Right atrium auricular region (tissue), 2 donors: ENCODE data around the gene RAD51B. TPM values are rescaled to one million over a fixed set of nuclear protein-coding genes. Genes with fewer than 3 reads are reported as not detected.

Source experiments
- DNase-seq: peaks from one replicate; pipeline ENCODE4 v3.0.0-alpha.2; 2019; ENCODE audit warnings: low spot score
- H3K27ac ChIP-seq, 2 donors: fragments of 200-600 bp; sonication (generic); 1 replicate in 1 of 2; 2 replicates in 1 of 2; pipeline ENCODE4 v1.5.1; 2016 to 2019
- H3K27me3 ChIP-seq, 2 donors: fragments of 200-600 bp; sonication (generic); one replicate each; pipeline versions ENCODE4 v1.5.1 to v1.6.0; 2017 to 2019
- H3K36me3 ChIP-seq: fragments of 200-600 bp; sonication (generic); one replicate; pipeline ENCODE4 v1.5.1; 2016
- H3K4me1 ChIP-seq, 2 donors: fragments of 200-600 bp; sonication (generic); one replicate each; pipeline versions ENCODE4 v1.5.1 to v1.6.0; 2017 to 2019
- H3K4me3 ChIP-seq, 2 donors: fragments of 200-600 bp; sonication (generic); 1 replicate in 1 of 2; 2 replicates in 1 of 2; pipeline ENCODE4 v1.5.1; 2017 to 2019; ENCODE audit warnings: mild to moderate bottlenecking in 1 of 2, moderate library complexity in 1 of 2
- H3K9me3 ChIP-seq, 2 donors: fragments of 200-600 bp; sonication (generic); one replicate each; pipeline ENCODE4 v1.5.1; 2019
- CTCF ChIP-seq, 2 donors: fragments of 200-600 bp; sonication (generic); IDR thresholded peaks; one replicate each; pipeline ENCODE4 v1.5.1; 2019; ENCODE audit warnings: antibody characterized with exemption in 2 of 2
- total RNA-seq, 2 donors: library from RNA; depleted of rRNA; stranded (reverse); fragments of >200 nt; gene quantifications; one replicate each; pipeline ENCODE4 v1.1.0, GENCODE V29; 2016

RAD51B gene
- total RNA-seq, 2 donors from 2014 or later = 1.2 to 1.5 TPM

- no peak for DNase-seq
- H3K36me3 ChIP-seq = no peaks in the 10 kb centered on the region
- H3K4me1 ChIP-seq = peaks cover 0 to 37% of the 10 kb centered on the region in 2 donors
- peak overlapping the region in 1 of 2 donors; percentile 69 for H3K27ac ChIP-seq
- no peak for TF ChIP-seq CTCF (IDR thresholded peaks at IDR 0.05)
- no peaks in the 10 kb centered on the region for H3K9me3 ChIP-seq
- H3K27me3 ChIP-seq = no peaks in the 10 kb centered on the region
- no peak overlapping the region for H3K4me3 ChIP-seq
These were observed 917.5 kb downstream of the RAD51B start for GRCh38 chr14:68737086-68737485.

- TF ChIP-seq CTCF (IDR thresholded peaks at IDR 0.05) = no peak
- no peak for DNase-seq
- Histone ChIP-seq H3K36me3 (no peaks in the 10 kb centered on the region), H3K4me1 (peaks cover 0 to 32% of the 10 kb centered on the region in 2 donors), H3K27me3 (no peaks in the 10 kb centered on the region), H3K9me3 (no peaks in the 10 kb centered on the region), H3K4me3 (no peak overlapping the region), H3K27ac (no peak overlapping the region)
These were observed 919.0 kb downstream of the RAD51B start for GRCh38 chr14:68738559-68738958.

- H3K4me1 ChIP-seq = peaks cover 0 to 24% of the 10 kb centered on the region in 2 donors
- no peak overlapping the region for H3K4me3 ChIP-seq
- H3K27ac ChIP-seq = no peak overlapping the region
- H3K9me3 ChIP-seq = no peaks in the 10 kb centered on the region
- H3K27me3 ChIP-seq = no peaks in the 10 kb centered on the region
- DNase-seq = no peak
- H3K36me3 ChIP-seq = no peaks in the 10 kb centered on the region
- TF ChIP-seq CTCF (IDR thresholded peaks at IDR 0.05) = no peak
These were observed 920.1 kb downstream of the RAD51B start for GRCh38 chr14:68739701-68740100.

- Histone ChIP-seq H3K4me3 (no peak overlapping the region), H3K27me3 (no peaks in the 10 kb centered on the region), H3K9me3 (no peaks in the 10 kb centered on the region), H3K4me1 (peaks cover 0 to 15% of the 10 kb centered on the region in 2 donors), H3K27ac (no peak overlapping the region), H3K36me3 (no peaks in the 10 kb centered on the region)
- no peak for DNase-seq
- no peak for TF ChIP-seq CTCF (IDR thresholded peaks at IDR 0.05)
These were observed 921.4 kb downstream of the RAD51B start for GRCh38 chr14:68740788-68741476.

- H3K27me3 ChIP-seq = no peaks in the 10 kb centered on the region
- no peak overlapping the region for H3K4me3 ChIP-seq
- TF ChIP-seq CTCF (IDR thresholded peaks at IDR 0.05) = no peak
- DNase-seq = no peak
- H3K27ac ChIP-seq = no peak overlapping the region
- no peaks in the 10 kb centered on the region for H3K9me3 ChIP-seq
- H3K4me1 ChIP-seq = peaks cover 0 to 10% of the 10 kb centered on the region in 2 donors
- H3K36me3 ChIP-seq = no peaks in the 10 kb centered on the region
These were observed 921.9 kb downstream of the RAD51B start for GRCh38 chr14:68741477-68741791.
